ENCODE measurements around the gene PSMG4. TPM values are rescaled to one million over a fixed set of nuclear protein-coding genes. Genes with fewer than 3 reads are reported as not detected.
A peak's percentile ranks its signal among the peaks of the same experiment; 100 is the strongest.

Gene PSMG4
- total and polyA plus RNA-seq, 9 of the 15 experiments (the other 6 are each of a cell fraction or from before 2014, with no cell fraction given): 12.9 to 185 (median 52.0) TPM

DNA sequence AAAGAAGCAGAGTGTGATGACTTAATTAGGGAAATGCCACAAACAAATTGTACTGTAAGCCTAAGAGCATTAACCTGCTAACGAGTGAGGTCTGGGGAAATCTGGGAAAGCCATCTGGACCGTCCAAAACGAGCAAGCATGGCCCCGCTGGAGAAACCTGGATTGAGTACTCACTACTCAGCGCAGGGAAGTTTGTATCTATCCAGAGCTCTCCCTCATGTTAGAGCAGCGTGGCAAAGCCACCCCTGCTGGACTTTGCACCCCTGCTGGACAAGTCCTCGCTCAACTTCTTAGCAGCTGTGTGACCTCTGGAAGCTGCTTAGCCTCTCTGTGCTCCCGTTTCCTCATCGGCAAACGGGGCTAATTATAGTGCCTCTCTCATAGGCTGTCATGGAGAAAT lies 37.3 kb downstream of the PSMG4 start:
- ChIA-PET CTCF (ENCODE audit: low intra/inter-chr PET ratio) (no interaction called here), POLR2A (interaction anchor here (0.6 to 1.3 kb wide), 4 partner anchors 9 to 330 kb away, joined by 3 to 5 read pairs (median 4); no protein-coding TSS in a partner anchor)
- no peak overlapping the region for H3K27ac ChIP-seq (ENCODE audit: extremely low read depth, low read depth, low read length)
- H3K9me1 ChIP-seq (ENCODE audit: control insufficient read depth, insufficient read depth, low read length): no peaks in the 10 kb centered on the region
- no peaks in the 10 kb centered on the region for H3K36me3 ChIP-seq (ENCODE audit: control insufficient read depth, insufficient read depth, low read length)
- no TSS peak for BruUV-seq (replicated peaks)
- TF ChIP-seq HDAC2 (IDR thresholded peaks at IDR 0.05): 0 out of 2 replicates have a peak, but pooled peaks have one; percentile 37
- TF ChIP-seq XRCC5 (IDR thresholded peaks at IDR 0.05; ENCODE audit: low read depth, low read length): no peak
- TF ChIP-seq RCOR1 (IDR thresholded peaks at IDR 0.05; ENCODE audit: borderline replicate concordance in 1 of 2, low read depth in 2 of 2, low read length in 2 of 2): peak in 1 of 2 experiments; percentile 59; a peak in 1 of 4 replicates
- peak; percentile 42 to 73; a peak in 3 of 4 replicates for TF ChIP-seq KDM1A (IDR thresholded peaks at IDR 0.05)
- TF ChIP-seq HOXB6 (CRISPR knock-in tag; IDR thresholded peaks at IDR 0.05; ENCODE audit: borderline replicate concordance): no peak
- TF ChIP-seq ZBTB2 (IDR thresholded peaks at IDR 0.05): no peak
- TF ChIP-seq ZNF212 (CRISPR knock-in tag; IDR thresholded peaks at IDR 0.05): no peak
- no peak for TF ChIP-seq ZKSCAN3 (CRISPR knock-in tag; IDR thresholded peaks at IDR 0.05)
- no peak for TF ChIP-seq HDAC6 (IDR thresholded peaks at IDR 0.05; ENCODE audit: low read depth, low read length)
- TF ChIP-seq ZFP36 (IDR thresholded peaks at IDR 0.05; ENCODE audit: low read depth, low read length, partially characterized antibody): peak; percentile 87
- TF ChIP-seq ZKSCAN1 (IDR thresholded peaks at IDR 0.05; ENCODE audit: low read depth, low read length): no peak
- TF ChIP-seq ARID2 (IDR thresholded peaks at IDR 0.05): no peak
- TF ChIP-seq BCOR (IDR thresholded peaks at IDR 0.05): peak; percentile 91
- intact Hi-C loops (cut with micrococcal nuclease): no loop called here
- H2AFZ ChIP-seq (ENCODE audit: low read depth, low read length): no peak overlapping the region
- H3K4me1 ChIP-seq (replicated peaks in 1 of 2; ENCODE audit: control insufficient read depth in 2 of 2, insufficient read depth in 2 of 2, low read length in 2 of 2): peaks cover 26 to 27% of the 10 kb centered on the region in 2 experiments
- ATAC-seq: no peak
- FAIRE-seq: no peak
- no peak overlapping the region for H3K9ac ChIP-seq (ENCODE audit: insufficient read depth in 1 of 2, low read depth in 2 of 2, low read length in 2 of 2)
- in situ Hi-C loops (cut with MboI): no loop called here
- H3K27me3 ChIP-seq (ENCODE audit: control insufficient read depth in 2 of 2, insufficient read depth in 2 of 2, low read length in 2 of 2): no peaks in the 10 kb centered on the region
- no peak overlapping the region for H3K4me3 ChIP-seq
- DNase-seq (ENCODE audit: extremely low read depth in 1 of 4, low spot score in 3 of 4): no peak
- H3K9me3 ChIP-seq (replicated peaks; ENCODE audit: control insufficient read depth, insufficient read depth, low read depth, low read length): no peaks in the 10 kb centered on the region
- WGBS (ENCODE audit: insufficient coverage, low coverage, missing lambda C conversion rate): 63% methylated on average over 10 of the region's 10 CpGs
- no peak overlapping the region for H3K4me2 ChIP-seq (ENCODE audit: insufficient read depth, low read length)
- no peaks in the 10 kb centered on the region for H3K79me2 ChIP-seq (ENCODE audit: control insufficient read depth, insufficient read depth, low read length)
- no peaks in the 10 kb centered on the region for H4K20me1 ChIP-seq (replicated peaks; ENCODE audit: control insufficient read depth, insufficient read depth, low read length)
